K562 (cell line): ENCODE results near the gene METRN. TPM values are rescaled to one million over a fixed set of nuclear protein-coding genes. Genes with fewer than 3 reads are reported as not detected.

Source experiments
- ATF4 ChIP-seq: fragments of 450-650 bp; formaldehyde crosslinking; IDR thresholded peaks from 2 replicates; pipeline ENCODE4 v1.4.0; 2022; ENCODE audit warnings: mild to moderate bottlenecking, moderate library complexity
- CHD1 ChIP-seq: fragments of 200-600 bp; sonication (generic); IDR thresholded peaks from one replicate; pipeline ENCODE4 v1.6.1; 2012; ENCODE audit warnings: mild to moderate bottlenecking, moderate library complexity, low read length, inconsistent platforms
- FUS ChIP-seq: fragments of 200-400 bp; formaldehyde crosslinking; optimal IDR thresholded peaks from 2 replicates; pipeline ENCODE3; 2017; ENCODE audit warnings: low read depth, low read length
- HDAC6 ChIP-seq: IDR thresholded peaks from 2 replicates; pipeline ENCODE4 v1.6.1; 2012; ENCODE audit warnings: low read depth, mild to moderate bottlenecking, control low read depth, inconsistent platforms, low read length, moderate library complexity
- HDAC8 ChIP-seq: fragments of 450-650 bp; IDR thresholded peaks from 2 replicates; pipeline ENCODE4 v1.6.1; 2016; ENCODE audit warnings: mild to moderate bottlenecking, missing genetic modification characterization, moderate library complexity, missing compliant biosample characterization
- HEY1 ChIP-seq: fragments of 250-450 bp; sonication (Bioruptor Pico); IDR thresholded peaks from 2 replicates; pipeline ENCODE4 v1.5.0; 2020; ENCODE audit warnings: mild to moderate bottlenecking, moderate library complexity, borderline replicate concordance
- HNRNPL ChIP-seq: fragments of 200-400 bp; formaldehyde crosslinking; IDR thresholded peaks from 2 replicates; pipeline ENCODE4 v1.6.1; 2017; ENCODE audit warnings: low read depth, mild to moderate bottlenecking, low read length
- HSF4 ChIP-seq: fragments of 250-450 bp; sonication (Bioruptor Pico); IDR thresholded peaks from 2 replicates; pipeline ENCODE4 v2.1.2; 2022; ENCODE audit warnings: mild to moderate bottlenecking, moderate library complexity, borderline replicate concordance
- MED1 ChIP-seq: sonication (generic); formaldehyde crosslinking; IDR thresholded peaks from 2 replicates; pipeline ENCODE4 v1.8.1; 2023; ENCODE audit warnings: missing genetic modification reagents, borderline replicate concordance
- PCBP1 ChIP-seq: fragments of 200-400 bp; formaldehyde crosslinking; IDR thresholded peaks from 2 replicates; pipeline ENCODE4 v1.6.1; 2018; ENCODE audit warnings: mild to moderate bottlenecking, low read depth, low read length; ENCODE audit not compliant: poor library complexity, severe bottlenecking
- RFX5 ChIP-seq: IDR thresholded peaks from 2 replicates; pipeline ENCODE4 v1.6.1; 2011; ENCODE audit warnings: low read depth, mild to moderate bottlenecking, improper control_type of control experiment, low read length
- ZNF41 ChIP-seq: fragments of 250-450 bp; sonication (Bioruptor Pico); conservative IDR thresholded peaks from 2 replicates; pipeline ENCODE4 v1.4.0; 2020; ENCODE audit warnings: mild to moderate bottlenecking
- ZNF445 ChIP-seq: fragments of 250-450 bp; sonication (Bioruptor Pico); IDR thresholded peaks from 2 replicates; pipeline ENCODE4 v1.4.0; 2020; ENCODE audit warnings: low read depth, mild to moderate bottlenecking, moderate library complexity
- polyA plus RNA-seq, 8 experiments: library from polyadenylated mRNA; depleted of rRNA in 4 of 8; stranded (reverse) in 5 of 8; unstranded in 3 of 8; fragments of >200 nt; fragmentation: Nextera tagmentation in 2 of 8; fragmentation: Illumina TruSeq in 1 of 8; extraction: Ambion mirVana in 2 of 8; extraction: Trizol in 1 of 8; gene quantifications; 2 replicates each; pipeline versions ENCODE4 v1.2.1 to v1.2.3, GENCODE V29; 2011 to 2014; ENCODE audit warnings: inconsistent platforms in 1 of 8, missing spikeins in 1 of 8
- total RNA-seq, 7 experiments: library from RNA; depleted of rRNA in 6 of 7; stranded (reverse); fragments of >200 nt in 6 of 7; fragmentation: Illumina TruSeq in 2 of 7; extraction: Trizol in 2 of 7; gene quantifications; 2 replicates each; pipeline versions ENCODE4 v1.2.1 to v1.2.3, GENCODE V29; 2011 to 2021; ENCODE audit warnings: low replicate concordance in 1 of 7
- TF ChIP-seq, protein P1 (sequence below): fragments of 200-800 bp; sonication (Bioruptor generic); IDR thresholded peaks from 2 replicates; pipeline ENCODE4 v1.6.1; 2017; ENCODE audit warnings: missing genetic modification characterization, missing compliant biosample characterization

METRN gene
- total and polyA plus RNA-seq, 9 of the 15 experiments (the other 6 are each of a cell fraction or from before 2014, with no cell fraction given): 0.20 to 89.8 (median 15.4) TPM

- TF ChIP-seq, protein P1, sequence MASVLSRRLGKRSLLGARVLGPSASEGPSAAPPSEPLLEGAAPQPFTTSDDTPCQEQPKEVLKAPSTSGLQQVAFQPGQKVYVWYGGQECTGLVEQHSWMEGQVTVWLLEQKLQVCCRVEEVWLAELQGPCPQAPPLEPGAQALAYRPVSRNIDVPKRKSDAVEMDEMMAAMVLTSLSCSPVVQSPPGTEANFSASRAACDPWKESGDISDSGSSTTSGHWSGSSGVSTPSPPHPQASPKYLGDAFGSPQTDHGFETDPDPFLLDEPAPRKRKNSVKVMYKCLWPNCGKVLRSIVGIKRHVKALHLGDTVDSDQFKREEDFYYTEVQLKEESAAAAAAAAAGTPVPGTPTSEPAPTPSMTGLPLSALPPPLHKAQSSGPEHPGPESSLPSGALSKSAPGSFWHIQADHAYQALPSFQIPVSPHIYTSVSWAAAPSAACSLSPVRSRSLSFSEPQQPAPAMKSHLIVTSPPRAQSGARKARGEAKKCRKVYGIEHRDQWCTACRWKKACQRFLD (CRISPR knock-in tag): no peak
- TF ChIP-seq RFX5: no peak
- TF ChIP-seq ZNF41: no peak
- no peak for TF ChIP-seq ATF4 (CRISPR knock-in tag)
- TF ChIP-seq ZNF445: no peak
- no peak for TF ChIP-seq HSF4 (CRISPR knock-in tag)
- TF ChIP-seq HDAC6: no peak
- peak; percentile 30 for TF ChIP-seq PCBP1
- no peak for TF ChIP-seq CHD1
- no peak for TF ChIP-seq MED1 (CRISPR knock-in tag)
- TF ChIP-seq HEY1 (CRISPR knock-in tag): no peak
- peak; percentile 23 for TF ChIP-seq FUS
- no peak for TF ChIP-seq HDAC8
- TF ChIP-seq HNRNPL: peak; percentile 86; the same call in 1 of the 2 replicates
These were observed 14.2 kb downstream of the METRN start (continued) for GRCh38 chr16:728890-729744.
